Measurements from ENCODE around the gene ZNF846. TPM values are rescaled to one million over a fixed set of nuclear protein-coding genes. Genes with fewer than 3 reads are reported as not detected.
"Not testable (repeated sequence)": the region's sequence is repeated elsewhere in the genome, so short reads cannot be mapped to it uniquely, and the experiment has no call there.

The ZNF846 gene
- polyA plus RNA-seq, 1 of the 3 experiments (the other 2 are of a cell fraction): 6.7 TPM

DNA sequence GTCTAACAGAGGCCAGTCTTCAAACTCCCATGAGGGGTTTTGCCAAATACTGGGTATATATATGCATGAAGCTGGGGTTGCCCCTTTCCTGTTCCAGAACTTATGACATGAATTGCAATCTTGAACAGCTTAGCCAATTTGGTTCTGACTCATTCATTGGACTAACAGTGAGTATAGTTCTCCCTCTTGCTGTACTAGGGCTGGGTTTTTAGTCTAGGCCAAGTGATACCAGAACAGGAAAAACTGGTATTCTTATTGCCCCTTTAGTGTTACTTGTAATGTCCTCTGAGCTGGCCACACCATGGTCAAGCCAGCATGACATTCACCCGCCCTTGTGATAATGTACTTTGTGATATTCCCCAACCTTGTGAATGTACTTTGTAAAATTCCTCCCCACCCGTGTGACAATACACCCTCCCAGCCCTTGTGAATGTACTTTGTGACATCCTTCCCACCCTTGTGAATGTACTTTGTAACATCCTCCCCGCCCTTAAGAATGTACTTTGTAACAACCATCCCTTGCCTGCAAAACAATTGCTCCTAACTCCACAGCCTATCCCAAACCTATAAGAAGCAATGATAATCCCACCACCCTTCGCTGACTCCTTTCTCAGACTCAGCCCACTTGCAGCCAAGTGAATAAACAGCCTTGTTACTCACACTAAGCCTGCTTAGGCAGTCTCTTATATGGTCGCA is 26.9 kb downstream of the ZNF846 start:
- H3K9me3 ChIP-seq: no peaks in the 10 kb centered on the region
- CTCF ChIA-PET: no interaction called here
- no peaks in the 10 kb centered on the region for H3K36me3 ChIP-seq (replicated peaks in 1 of 2; ENCODE audit: control insufficient read depth in 1 of 2, insufficient read depth in 2 of 2, low read length in 1 of 2)
- DNase-seq: no peak
- H4K20me1 ChIP-seq (ENCODE audit: insufficient read depth): no peaks in the 10 kb centered on the region
- H3K79me2 ChIP-seq (ENCODE audit: insufficient read depth): no peaks in the 10 kb centered on the region
- no peaks in the 10 kb centered on the region for H3F3A ChIP-seq (replicated peaks; ENCODE audit: insufficient read depth)
- 16% methylated on average over 5 of the region's 5 CpGs for WGBS (ENCODE audit: low lambda C conversion rate)
- no peak overlapping the region for H3K4me3 ChIP-seq (ENCODE audit: low read depth in 2 of 2, low read length in 1 of 2)
- no peak for TF ChIP-seq TEAD4 (IDR thresholded peaks at IDR 0.05; ENCODE audit: borderline replicate concordance, insufficient read depth)
- TF ChIP-seq, protein P1, sequence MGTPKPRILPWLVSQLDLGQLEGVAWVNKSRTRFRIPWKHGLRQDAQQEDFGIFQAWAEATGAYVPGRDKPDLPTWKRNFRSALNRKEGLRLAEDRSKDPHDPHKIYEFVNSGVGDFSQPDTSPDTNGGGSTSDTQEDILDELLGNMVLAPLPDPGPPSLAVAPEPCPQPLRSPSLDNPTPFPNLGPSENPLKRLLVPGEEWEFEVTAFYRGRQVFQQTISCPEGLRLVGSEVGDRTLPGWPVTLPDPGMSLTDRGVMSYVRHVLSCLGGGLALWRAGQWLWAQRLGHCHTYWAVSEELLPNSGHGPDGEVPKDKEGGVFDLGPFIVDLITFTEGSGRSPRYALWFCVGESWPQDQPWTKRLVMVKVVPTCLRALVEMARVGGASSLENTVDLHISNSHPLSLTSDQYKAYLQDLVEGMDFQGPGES (IDR thresholded peaks at IDR 0.05; ENCODE audit: low read depth, low read length): no peak
- TF ChIP-seq FOXJ3 (CRISPR knock-in tag; IDR thresholded peaks at IDR 0.05): no peak
- TF ChIP-seq CHD2 (IDR thresholded peaks at IDR 0.05; ENCODE audit: low read length, partially characterized antibody): no peak
- no peaks in the 10 kb centered on the region for H3K27me3 ChIP-seq (ENCODE audit: insufficient read depth)
- no peak overlapping the region for H3K4me2 ChIP-seq
- H3K9ac ChIP-seq: no peak overlapping the region
- no peaks in the 10 kb centered on the region for H3K9me2 ChIP-seq
- H3K27ac ChIP-seq (ENCODE audit: low read depth in 2 of 2, low read length in 1 of 2): no peak overlapping the region
- POLR2A ChIA-PET: no interaction called here
- H3K4me1 ChIP-seq (ENCODE audit: control insufficient read depth in 1 of 2, insufficient read depth in 2 of 2, low read depth in 1 of 2, low read length in 1 of 2): no peaks in the 10 kb centered on the region
- no peak overlapping the region for H2AFZ ChIP-seq (ENCODE audit: low read depth)

DNA sequence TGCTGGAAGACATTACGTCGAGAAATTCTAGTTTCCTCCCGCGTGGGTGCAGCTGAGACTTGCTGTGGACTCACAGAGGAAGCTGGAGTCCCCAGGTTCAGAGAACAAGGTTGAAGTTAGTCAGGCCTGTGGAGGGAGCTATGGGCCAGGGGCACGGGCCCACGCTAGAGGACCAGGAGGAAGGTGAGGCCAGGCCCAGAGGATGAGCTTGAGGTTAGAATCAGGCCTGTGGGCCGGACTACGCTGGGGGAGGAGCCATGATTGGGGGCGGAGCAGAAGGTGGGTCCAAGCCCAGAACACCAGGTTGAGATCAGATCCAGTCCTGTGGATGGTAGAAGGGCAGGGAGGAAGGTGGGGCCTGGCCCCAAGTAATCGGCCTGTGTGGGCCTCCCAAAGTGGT is 32.6 kb downstream of the ZNF846 start:
- POLR2A ChIA-PET: no interaction called here
- TF ChIP-seq GABPA (IDR thresholded peaks at IDR 0.05; ENCODE audit: low read depth): no peak
- TF ChIP-seq ELF1 (IDR thresholded peaks at IDR 0.05): no peak
- TF ChIP-seq NRF1 (IDR thresholded peaks at IDR 0.05; ENCODE audit: low read depth, low read length): no peak
- no peak for TF ChIP-seq FOSL2 (IDR thresholded peaks at IDR 0.05; ENCODE audit: borderline replicate concordance, low read depth)
- Histone ChIP-seq H3K79me2 (ENCODE audit: insufficient read depth) (no peaks in the 10 kb centered on the region), H3K4me1 (ENCODE audit: control insufficient read depth in 1 of 2, insufficient read depth in 2 of 2, low read depth in 1 of 2, low read length in 1 of 2) (no peaks in the 10 kb centered on the region), H4K20me1 (ENCODE audit: insufficient read depth) (no peaks in the 10 kb centered on the region), H3F3A (replicated peaks; ENCODE audit: insufficient read depth) (no peaks in the 10 kb centered on the region), H3K4me2 (no peak overlapping the region), H3K27ac (ENCODE audit: low read depth in 2 of 2, low read length in 1 of 2) (no peak overlapping the region), H2AFZ (ENCODE audit: low read depth) (no peak overlapping the region), H3K36me3 (replicated peaks in 1 of 2; ENCODE audit: control insufficient read depth in 1 of 2, insufficient read depth in 2 of 2, low read length in 1 of 2) (no peaks in the 10 kb centered on the region), H3K9ac (no peak overlapping the region), H3K4me3 (ENCODE audit: low read depth in 2 of 2, low read length in 1 of 2) (no peak overlapping the region), H3K9me2 (no peaks in the 10 kb centered on the region), H3K9me3 (no peaks in the 10 kb centered on the region), H3K27me3 (ENCODE audit: insufficient read depth) (no peaks in the 10 kb centered on the region; the same call in 1 of the 2 replicates)
- no peak for DNase-seq
- WGBS (ENCODE audit: low lambda C conversion rate): 2% methylated on average over 9 of the region's 10 CpGs
- CTCF ChIA-PET: no interaction called here

DNA sequence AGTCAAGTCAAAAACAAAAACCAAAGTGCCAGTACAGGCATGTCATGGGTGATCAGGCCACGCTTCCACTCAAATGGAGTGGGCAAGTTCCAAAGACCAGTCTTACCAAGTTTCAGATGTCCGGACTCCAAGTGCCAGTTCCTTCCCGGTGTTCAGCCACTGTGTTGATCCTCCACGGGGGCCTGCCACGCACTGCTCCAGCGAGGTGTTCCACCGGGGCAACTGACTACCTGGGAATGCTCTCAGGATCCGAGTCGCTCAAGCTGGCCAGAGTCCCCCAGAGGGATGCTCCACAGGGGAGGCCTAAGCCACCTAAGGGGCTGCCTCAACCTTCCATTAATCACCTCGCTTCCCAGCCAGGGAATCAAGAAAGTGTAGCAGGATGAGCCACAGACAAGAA is 38.5 kb downstream of the ZNF846 start:
- 0% methylated on average over 1 of the region's 10 CpGs for WGBS (ENCODE audit: low lambda C conversion rate)
- H2AFZ ChIP-seq (ENCODE audit: low read depth); H3K36me3 ChIP-seq (replicated peaks in 1 of 2; ENCODE audit: control insufficient read depth in 1 of 2, insufficient read depth in 2 of 2, low read length in 1 of 2): not testable (repeated sequence)

More for the DNA sequence above, 38.5 kb downstream of the ZNF846 start:
- H3K9me2 ChIP-seq; H3K4me1 ChIP-seq (ENCODE audit: control insufficient read depth in 1 of 2, insufficient read depth in 2 of 2, low read depth in 1 of 2, low read length in 1 of 2); H3K27me3 ChIP-seq (ENCODE audit: insufficient read depth); POLR2A ChIA-PET; CTCF ChIA-PET; H3K4me2 ChIP-seq; H3K4me3 ChIP-seq (ENCODE audit: low read depth in 2 of 2, low read length in 1 of 2); DNase-seq; H3K9ac ChIP-seq; H4K20me1 ChIP-seq (ENCODE audit: insufficient read depth); H3K27ac ChIP-seq (ENCODE audit: low read depth in 2 of 2, low read length in 1 of 2); H3F3A ChIP-seq (replicated peaks; ENCODE audit: insufficient read depth); H3K9me3 ChIP-seq; H3K79me2 ChIP-seq (ENCODE audit: insufficient read depth): not testable (repeated sequence)

Measured in SK-N-SH (cell line).